WERI-Rb-1 (cell line): ENCODE measurements around the gene ATP8B1.

ENCODE experiments used
- DNase-seq: peaks from one replicate; pipeline ENCODE4 v3.0.0-alpha.2; 2020
- H3K27ac ChIP-seq: fragments of 250-450 bp; sonication (Bioruptor Pico); 2 replicates; pipeline ENCODE4 v1.5.1; 2020; ENCODE audit warnings: mild to moderate bottlenecking, moderate library complexity
- H3K27me3 ChIP-seq: fragments of 250-450 bp; sonication (Bioruptor Pico); 2 replicates; pipeline ENCODE4 v1.5.1; 2021; ENCODE audit warnings: mild to moderate bottlenecking, low read depth, moderate library complexity; ENCODE audit not compliant: insufficient read depth, severe bottlenecking
- H3K36me3 ChIP-seq: fragments of 250-450 bp; sonication (Bioruptor Pico); 2 replicates; pipeline ENCODE4 v1.5.1; 2020; ENCODE audit warnings: mild to moderate bottlenecking, moderate library complexity
- H3K4me3 ChIP-seq: 2 replicates; pipeline ENCODE4 v1.5.1; 2011; ENCODE audit warnings: low read depth, mild to moderate bottlenecking, control low read depth, low read length
- H3K9me3 ChIP-seq: fragments of 250-450 bp; sonication (Bioruptor Pico); 2 replicates; pipeline ENCODE4 v1.5.1; 2021; ENCODE audit warnings: mild to moderate bottlenecking, moderate library complexity; ENCODE audit not compliant: severe bottlenecking
- TF ChIP-seq, protein P1 (sequence below): IDR thresholded peaks from 2 replicates; pipeline ENCODE4 v1.5.1; 2011; ENCODE audit warnings: low read depth, mild to moderate bottlenecking, control low read depth, inconsistent platforms, low read length

The ATP8B1 gene

DNA sequence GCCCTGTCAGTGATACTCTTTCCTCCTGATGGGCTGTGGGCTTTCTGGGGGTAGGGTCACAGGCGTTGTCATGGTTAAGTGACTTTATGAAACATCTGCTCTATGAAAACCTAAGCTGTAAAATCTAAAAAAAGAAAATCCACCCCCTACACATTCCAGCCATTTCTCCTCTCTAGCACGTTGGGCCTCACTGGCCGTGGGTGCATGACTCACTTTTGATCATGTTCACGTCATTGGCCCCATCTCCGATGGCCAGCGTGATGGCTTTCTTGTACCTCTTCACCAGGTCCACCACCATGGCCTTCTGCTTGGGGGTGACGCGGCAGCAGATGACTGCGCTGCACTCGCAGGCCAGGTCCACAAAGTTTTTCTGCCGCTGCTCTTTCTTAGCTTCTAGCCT, 142.2 kb downstream of the ATP8B1 start:
- H3K4me3 ChIP-seq, result no peak overlapping the region
- H3K36me3 ChIP-seq, result no peaks in the 10 kb centered on the region; the same call in 1 of the 2 replicates
- no peaks in the 10 kb centered on the region for H3K9me3 ChIP-seq
- no peak for DNase-seq
- H3K27ac ChIP-seq, result no peak overlapping the region
- H3K27me3 ChIP-seq, result no peaks in the 10 kb centered on the region
- TF ChIP-seq, protein P1, sequence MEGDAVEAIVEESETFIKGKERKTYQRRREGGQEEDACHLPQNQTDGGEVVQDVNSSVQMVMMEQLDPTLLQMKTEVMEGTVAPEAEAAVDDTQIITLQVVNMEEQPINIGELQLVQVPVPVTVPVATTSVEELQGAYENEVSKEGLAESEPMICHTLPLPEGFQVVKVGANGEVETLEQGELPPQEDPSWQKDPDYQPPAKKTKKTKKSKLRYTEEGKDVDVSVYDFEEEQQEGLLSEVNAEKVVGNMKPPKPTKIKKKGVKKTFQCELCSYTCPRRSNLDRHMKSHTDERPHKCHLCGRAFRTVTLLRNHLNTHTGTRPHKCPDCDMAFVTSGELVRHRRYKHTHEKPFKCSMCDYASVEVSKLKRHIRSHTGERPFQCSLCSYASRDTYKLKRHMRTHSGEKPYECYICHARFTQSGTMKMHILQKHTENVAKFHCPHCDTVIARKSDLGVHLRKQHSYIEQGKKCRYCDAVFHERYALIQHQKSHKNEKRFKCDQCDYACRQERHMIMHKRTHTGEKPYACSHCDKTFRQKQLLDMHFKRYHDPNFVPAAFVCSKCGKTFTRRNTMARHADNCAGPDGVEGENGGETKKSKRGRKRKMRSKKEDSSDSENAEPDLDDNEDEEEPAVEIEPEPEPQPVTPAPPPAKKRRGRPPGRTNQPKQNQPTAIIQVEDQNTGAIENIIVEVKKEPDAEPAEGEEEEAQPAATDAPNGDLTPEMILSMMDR, result no peak

DNA sequence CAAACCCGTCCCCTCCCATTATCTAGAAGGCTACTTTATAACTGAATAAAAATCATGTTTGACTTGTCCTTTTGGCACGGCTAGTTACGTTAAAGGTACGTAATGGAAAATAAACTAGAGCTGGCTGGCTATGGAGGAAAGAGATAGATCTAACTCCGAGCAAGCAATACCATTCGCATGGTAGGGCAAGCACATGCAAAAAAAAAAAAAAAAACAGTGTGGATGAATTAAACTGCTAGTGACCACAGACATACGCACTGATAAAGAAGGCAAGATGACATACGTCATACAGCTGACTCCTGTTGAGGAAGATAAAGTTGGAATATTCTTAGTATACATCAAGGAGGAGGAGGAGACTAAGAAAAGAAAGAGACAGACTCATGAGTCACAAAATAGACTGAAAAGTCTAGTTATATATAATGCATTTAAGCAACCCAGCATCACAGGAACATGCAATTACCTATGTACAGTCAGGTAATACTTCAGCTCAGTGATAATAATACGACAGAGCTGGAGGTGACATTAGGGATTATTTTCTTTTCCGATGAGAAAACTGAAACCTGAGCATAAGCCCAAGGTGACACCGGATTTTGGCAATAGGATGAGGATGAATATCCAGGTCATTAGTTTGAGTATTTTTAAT, 143.5 kb downstream of the ATP8B1 start:
- Histone ChIP-seq H3K27ac (no peak overlapping the region), H3K27me3 (no peaks in the 10 kb centered on the region), H3K9me3 (no peaks in the 10 kb centered on the region), H3K36me3 (no peaks in the 10 kb centered on the region; the same call in none of the 2 replicates), H3K4me3 (no peak overlapping the region)
- TF ChIP-seq, protein P1, result no peak
- DNase-seq, result no peak

DNA sequence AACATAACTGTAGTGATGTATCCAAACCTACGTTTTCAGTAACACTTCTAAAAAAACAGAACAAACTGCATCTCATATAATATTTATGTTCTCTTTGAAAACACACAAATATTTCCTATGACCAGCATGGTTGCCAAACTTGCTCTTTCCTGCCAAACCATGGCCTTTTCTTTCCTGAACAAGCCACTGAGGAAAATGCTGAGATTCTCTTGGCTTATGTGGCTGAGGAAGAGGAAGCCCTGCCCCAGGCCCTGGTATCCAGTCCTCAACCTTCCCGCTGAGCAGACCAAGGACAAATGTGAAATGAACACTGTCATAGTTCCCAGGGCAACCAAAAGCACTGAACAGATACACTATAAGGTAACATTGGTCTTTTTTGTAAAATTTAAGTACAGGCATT, 145.6 kb downstream of the ATP8B1 start:
- DNase-seq, result no peak
- Histone ChIP-seq H3K27ac (no peak overlapping the region), H3K36me3 (no peaks in the 10 kb centered on the region; the same call in none of the 2 replicates), H3K27me3 (no peaks in the 10 kb centered on the region), H3K9me3 (no peaks in the 10 kb centered on the region), H3K4me3 (no peak overlapping the region)
- TF ChIP-seq, protein P1, result no peak

DNA sequence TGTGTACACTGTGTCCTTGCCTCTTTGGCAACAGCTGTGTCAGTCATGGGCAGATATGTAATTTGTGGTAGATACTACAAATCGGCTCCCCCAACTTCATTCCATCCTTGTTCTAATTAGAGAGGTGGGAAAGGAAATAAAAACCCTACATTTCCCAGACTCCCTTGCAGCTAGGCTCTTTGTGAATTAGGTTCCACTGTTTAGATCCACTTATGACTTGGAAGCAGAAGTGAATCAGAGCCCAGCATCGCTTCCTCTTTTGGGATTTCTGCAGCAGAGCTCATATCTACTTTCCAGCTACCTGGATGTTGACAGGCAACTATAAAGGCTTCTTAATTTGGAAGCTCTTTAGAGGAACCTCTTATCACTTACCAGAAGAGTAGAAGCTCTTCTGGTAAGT, 147.4 kb downstream of the ATP8B1 start:
- Histone ChIP-seq H3K9me3 (no peaks in the 10 kb centered on the region), H3K36me3 (no peaks in the 10 kb centered on the region; the same call in none of the 2 replicates), H3K27ac (no peak overlapping the region), H3K27me3 (no peaks in the 10 kb centered on the region), H3K4me3 (no peak overlapping the region)
- TF ChIP-seq, protein P1, result no peak
- no peak for DNase-seq

DNA sequence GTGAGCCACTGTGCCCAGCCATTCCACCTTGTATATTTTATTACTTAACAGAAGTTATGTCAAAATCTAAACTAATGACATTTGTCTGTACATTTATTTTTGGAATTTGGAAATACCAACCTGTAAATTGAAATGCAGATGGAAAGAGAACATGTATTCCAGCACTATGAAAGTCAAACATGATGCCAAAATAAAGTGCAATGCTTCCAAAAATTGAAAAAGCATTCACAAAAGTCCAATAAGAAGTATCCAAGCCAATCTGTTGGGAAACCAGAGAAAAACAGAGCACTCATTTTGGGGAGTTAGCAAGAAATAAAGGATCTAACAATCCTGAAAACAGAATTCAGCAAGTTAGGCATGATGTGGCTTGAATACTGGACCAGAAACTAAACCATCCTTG, 151.2 kb downstream of the ATP8B1 start:
- Histone ChIP-seq H3K36me3 (no peaks in the 10 kb centered on the region; the same call in 1 of the 2 replicates), H3K27ac (no peak overlapping the region), H3K27me3 (no peaks in the 10 kb centered on the region), H3K9me3 (no peaks in the 10 kb centered on the region), H3K4me3 (no peak overlapping the region)
- no peak for DNase-seq
- TF ChIP-seq, protein P1, result no peak
